H1 (cell line): Measurements from ENCODE around the gene TMEM135.

Experiments
- BRCA1 ChIP-seq: IDR thresholded peaks from 2 replicates; pipeline ENCODE4 v1.6.1; 2012; ENCODE audit warnings: low read depth, low read length, improper control_type of control experiment
- EGR1 ChIP-seq: IDR thresholded peaks from 2 replicates; pipeline ENCODE4 v1.6.1; 2011; ENCODE audit warnings: low read depth, low read length, borderline replicate concordance
- EZH2 ChIP-seq: fragments of 200-600 bp; sonication (generic); IDR thresholded peaks from 2 replicates; pipeline ENCODE4 v1.7.1; 2012; ENCODE audit warnings: low read depth, mild to moderate bottlenecking, moderate library complexity, low read length, inconsistent platforms; ENCODE audit not compliant: severe bottlenecking
- MAFK ChIP-seq: IDR thresholded peaks from 2 replicates; pipeline ENCODE4 v1.6.1; 2012; ENCODE audit warnings: low read depth, mild to moderate bottlenecking, improper control_type of control experiment, low read length
- POLR2A ChIP-seq, 2 experiments: IDR thresholded peaks; 1 replicate in 1 of 2; 2 replicates in 1 of 2; pipeline ENCODE4 v1.6.1; 2011; ENCODE audit warnings: low read depth in 2 of 2, low read length in 2 of 2, mild to moderate bottlenecking in 2 of 2; ENCODE audit errors: control extremely low read depth in 1 of 2
- POLR2AphosphoS5 ChIP-seq: IDR thresholded peaks from 2 replicates; pipeline ENCODE4 v1.6.1; 2011; ENCODE audit warnings: low read depth, low read length
- RAD21 ChIP-seq, 2 experiments: IDR thresholded peaks in 1 of 2; conservative IDR thresholded peaks in 1 of 2; 2 replicates each; pipeline ENCODE4 v1.6.1; 2011; ENCODE audit warnings: low read depth in 2 of 2, low read length in 2 of 2, improper control_type of control experiment in 1 of 2, inconsistent platforms in 1 of 2, mild to moderate bottlenecking in 1 of 2, moderate library complexity in 1 of 2
- RNF2 ChIP-seq: fragments of 200-900, 300-1000 bp; sonication (generic); IDR thresholded peaks from 2 replicates; pipeline ENCODE4 v1.7.1; 2016; ENCODE audit warnings: borderline replicate concordance, low read depth, mild to moderate bottlenecking, antibody characterized with exemption, low read length; ENCODE audit not compliant: poor library complexity, severe bottlenecking; ENCODE audit errors: missing control alignments
- SAP30 ChIP-seq: fragments of 300-600 bp; sonication (generic); IDR thresholded peaks from 2 replicates; pipeline ENCODE4 v1.7.1; 2012; ENCODE audit warnings: low read length, moderate library complexity, mild to moderate bottlenecking, inconsistent platforms; ENCODE audit not compliant: insufficient read depth, insufficient replicate concordance
- YY1 ChIP-seq: IDR thresholded peaks from 2 replicates; pipeline ENCODE4 v1.6.1; 2011; ENCODE audit warnings: low read depth, mild to moderate bottlenecking, low read length
- ZNF274 ChIP-seq: IDR thresholded peaks from 2 replicates; pipeline ENCODE4 v1.7.0; 2012; ENCODE audit warnings: low read length, borderline replicate concordance; ENCODE audit errors: extremely low read depth
- TF ChIP-seq, protein P1 (sequence below), 3 experiments: IDR thresholded peaks; 1 replicate in 2 of 3; 2 replicates in 1 of 3; pipeline versions ENCODE4 v1.5.1 to v1.6.1; 2011; ENCODE audit warnings: low read length in 3 of 3, mild to moderate bottlenecking in 3 of 3, inconsistent platforms in 2 of 3, low read depth in 1 of 3, moderate library complexity in 1 of 3; ENCODE audit not compliant: insufficient read depth in 1 of 3; ENCODE audit errors: control extremely low read depth in 1 of 3
- TF ChIP-seq, protein P2 (sequence below): IDR thresholded peaks from 2 replicates; pipeline ENCODE4 v1.6.1; 2012; ENCODE audit warnings: inconsistent platforms

- TF ChIP-seq, protein P1, sequence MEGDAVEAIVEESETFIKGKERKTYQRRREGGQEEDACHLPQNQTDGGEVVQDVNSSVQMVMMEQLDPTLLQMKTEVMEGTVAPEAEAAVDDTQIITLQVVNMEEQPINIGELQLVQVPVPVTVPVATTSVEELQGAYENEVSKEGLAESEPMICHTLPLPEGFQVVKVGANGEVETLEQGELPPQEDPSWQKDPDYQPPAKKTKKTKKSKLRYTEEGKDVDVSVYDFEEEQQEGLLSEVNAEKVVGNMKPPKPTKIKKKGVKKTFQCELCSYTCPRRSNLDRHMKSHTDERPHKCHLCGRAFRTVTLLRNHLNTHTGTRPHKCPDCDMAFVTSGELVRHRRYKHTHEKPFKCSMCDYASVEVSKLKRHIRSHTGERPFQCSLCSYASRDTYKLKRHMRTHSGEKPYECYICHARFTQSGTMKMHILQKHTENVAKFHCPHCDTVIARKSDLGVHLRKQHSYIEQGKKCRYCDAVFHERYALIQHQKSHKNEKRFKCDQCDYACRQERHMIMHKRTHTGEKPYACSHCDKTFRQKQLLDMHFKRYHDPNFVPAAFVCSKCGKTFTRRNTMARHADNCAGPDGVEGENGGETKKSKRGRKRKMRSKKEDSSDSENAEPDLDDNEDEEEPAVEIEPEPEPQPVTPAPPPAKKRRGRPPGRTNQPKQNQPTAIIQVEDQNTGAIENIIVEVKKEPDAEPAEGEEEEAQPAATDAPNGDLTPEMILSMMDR (IDR thresholded peaks at IDR 0.05; ENCODE audit: control extremely low read depth in 1 of 3, insufficient read depth in 1 of 3, low read depth in 1 of 3, low read length in 3 of 3), result no peak
- no peak for TF ChIP-seq YY1
- TF ChIP-seq EZH2, result no peak
- TF ChIP-seq MAFK, result no peak
- TF ChIP-seq, protein P2, sequence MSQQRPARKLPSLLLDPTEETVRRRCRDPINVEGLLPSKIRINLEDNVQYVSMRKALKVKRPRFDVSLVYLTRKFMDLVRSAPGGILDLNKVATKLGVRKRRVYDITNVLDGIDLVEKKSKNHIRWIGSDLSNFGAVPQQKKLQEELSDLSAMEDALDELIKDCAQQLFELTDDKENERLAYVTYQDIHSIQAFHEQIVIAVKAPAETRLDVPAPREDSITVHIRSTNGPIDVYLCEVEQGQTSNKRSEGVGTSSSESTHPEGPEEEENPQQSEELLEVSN, result no peak
- no peak for TF ChIP-seq ZNF274
- no peak for TF ChIP-seq RNF2
- no peak for TF ChIP-seq RAD21 (IDR thresholded peaks at IDR 0.05 in 1 of 2, conservative IDR thresholded peaks at IDR 0.05 in 1 of 2; ENCODE audit: low read depth in 2 of 2, low read length in 2 of 2)
- TF ChIP-seq SAP30, result no peak
- TF ChIP-seq POLR2A (IDR thresholded peaks at IDR 0.05; ENCODE audit: control extremely low read depth in 1 of 2, low read depth in 2 of 2, low read length in 2 of 2), result no peak
- TF ChIP-seq EGR1, result no peak
- TF ChIP-seq POLR2AphosphoS5, result no peak
- no peak for TF ChIP-seq BRCA1
These were observed 242.4 kb downstream of the TMEM135 start for GRCh38 chr11:87280143-87280542.
